Duodenal mucosa (tissue), 2 donors: ENCODE measurements around the gene LPCAT1.
"Not testable (repeated sequence)": the region's sequence is repeated elsewhere in the genome, so short reads cannot be mapped to it uniquely, and the experiment has no call there.

ENCODE experiments used
- H3K27ac ChIP-seq: one replicate; pipeline ENCODE4 v1.7.0; 2013; ENCODE audit warnings: low read depth, low read length
- H3K27me3 ChIP-seq, 2 donors: one replicate each; pipeline ENCODE4 v1.7.0; 2013; ENCODE audit warnings: low read length in 2 of 2, control low read depth in 1 of 2; ENCODE audit not compliant: insufficient read depth in 2 of 2, control insufficient read depth in 1 of 2
- H3K36me3 ChIP-seq, 2 donors: one replicate each; pipeline ENCODE4 v1.7.0; 2013; ENCODE audit warnings: low read length in 2 of 2, control low read depth in 1 of 2; ENCODE audit not compliant: insufficient read depth in 2 of 2, control insufficient read depth in 1 of 2
- H3K4me1 ChIP-seq, 2 donors: one replicate each; pipeline ENCODE4 v1.7.0; 2013; ENCODE audit warnings: low read length in 2 of 2, control low read depth in 1 of 2; ENCODE audit not compliant: insufficient read depth in 2 of 2, control insufficient read depth in 1 of 2
- H3K4me3 ChIP-seq, 2 donors: one replicate each; pipeline ENCODE4 v1.7.0; 2013; ENCODE audit warnings: low read length in 2 of 2, low read depth in 1 of 2
- H3K9ac ChIP-seq, 2 donors: one replicate each; pipeline ENCODE4 v1.7.0; 2013; ENCODE audit warnings: low read length in 2 of 2, low read depth in 1 of 2
- H3K9me3 ChIP-seq, 2 donors: one replicate each; pipeline ENCODE4 v1.7.0; 2013; ENCODE audit warnings: low read length in 2 of 2, control low read depth in 1 of 2; ENCODE audit not compliant: control insufficient read depth in 1 of 2

The LPCAT1 gene

GRCh38 chr5:1423901-1424603 is 99.7 kb downstream of the LPCAT1 start:
- H3K27ac ChIP-seq = no peak overlapping the region
- peaks cover 13 to 17% of the 10 kb centered on the region in 2 donors for H3K9me3 ChIP-seq
- no peaks in the 10 kb centered on the region for H3K36me3 ChIP-seq
- H3K9ac ChIP-seq = no peak overlapping the region
- no peaks in the 10 kb centered on the region for H3K27me3 ChIP-seq
- no peak overlapping the region for H3K4me3 ChIP-seq
- no peaks in the 10 kb centered on the region for H3K4me1 ChIP-seq

DNA sequence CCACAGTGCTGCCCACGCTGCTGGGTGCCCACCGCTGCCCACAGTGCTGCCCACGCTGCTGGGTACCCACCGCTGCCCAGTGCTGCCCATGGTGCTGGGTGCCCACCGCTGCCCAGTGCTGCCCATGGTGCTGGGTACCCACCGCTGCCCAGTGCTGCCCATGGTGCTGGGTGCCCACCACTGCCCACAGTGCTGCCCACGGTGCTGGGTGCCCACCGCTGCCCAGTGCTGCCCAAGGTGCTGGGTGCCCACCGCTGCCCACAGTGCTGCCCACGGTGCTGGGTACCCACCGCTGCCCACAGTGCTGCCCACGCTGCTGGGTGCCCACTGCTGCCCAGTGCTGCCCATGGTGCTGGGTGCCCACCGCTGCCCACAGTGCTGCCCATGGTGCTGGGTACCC is 101.2 kb downstream of the LPCAT1 start:
- not testable (repeated sequence) for H3K4me1 ChIP-seq, H3K9ac ChIP-seq, H3K36me3 ChIP-seq, H3K4me3 ChIP-seq, H3K27me3 ChIP-seq, H3K9me3 ChIP-seq, H3K27ac ChIP-seq

DNA sequence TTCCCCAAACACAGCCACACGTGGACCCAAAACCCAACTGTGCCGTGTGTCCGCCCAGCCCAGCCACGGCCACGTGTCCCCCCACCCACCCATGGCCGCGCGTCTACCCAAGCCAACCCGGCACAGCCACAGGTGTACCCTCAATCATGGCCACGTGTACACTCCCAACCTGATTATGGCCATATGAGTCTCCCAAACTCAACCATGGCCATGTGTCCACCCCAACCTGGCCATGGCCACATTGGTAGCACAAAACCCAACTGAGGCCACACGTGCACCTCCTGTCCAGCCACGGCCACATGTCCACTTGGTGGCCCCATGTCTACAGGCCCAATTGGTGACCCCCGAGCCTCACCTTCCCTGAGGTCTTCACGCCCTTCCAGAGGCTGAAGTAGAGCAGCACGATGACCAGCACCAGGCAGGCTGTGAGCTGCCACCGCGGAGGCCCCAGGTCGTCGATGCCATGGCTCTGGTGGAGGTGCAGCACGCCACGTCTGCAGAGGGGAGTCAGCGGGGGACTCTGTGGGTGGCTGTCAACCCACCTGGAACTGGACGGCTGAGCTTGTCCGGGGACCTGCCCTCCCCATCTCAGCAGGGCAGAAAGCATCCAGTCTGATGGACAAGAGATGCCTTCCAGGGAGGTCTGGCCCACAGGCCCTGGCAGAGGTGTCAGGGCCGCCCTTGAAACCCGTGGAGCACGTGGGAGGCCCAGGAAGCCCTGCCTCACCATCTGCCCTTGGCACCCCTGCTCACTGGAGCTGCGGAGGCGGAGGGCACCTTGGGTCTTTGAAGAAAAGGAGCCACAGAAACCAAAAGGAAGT is 102.0 kb downstream of the LPCAT1 start:
- no peaks in the 10 kb centered on the region for H3K36me3 ChIP-seq
- no peak overlapping the region for H3K27ac ChIP-seq
- H3K4me1 ChIP-seq = no peaks in the 10 kb centered on the region
- H3K4me3 ChIP-seq = no peak overlapping the region
- H3K9ac ChIP-seq = no peak overlapping the region
- peaks cover 2 to 3% of the 10 kb centered on the region in 2 donors for H3K9me3 ChIP-seq
- no peaks in the 10 kb centered on the region for H3K27me3 ChIP-seq

DNA sequence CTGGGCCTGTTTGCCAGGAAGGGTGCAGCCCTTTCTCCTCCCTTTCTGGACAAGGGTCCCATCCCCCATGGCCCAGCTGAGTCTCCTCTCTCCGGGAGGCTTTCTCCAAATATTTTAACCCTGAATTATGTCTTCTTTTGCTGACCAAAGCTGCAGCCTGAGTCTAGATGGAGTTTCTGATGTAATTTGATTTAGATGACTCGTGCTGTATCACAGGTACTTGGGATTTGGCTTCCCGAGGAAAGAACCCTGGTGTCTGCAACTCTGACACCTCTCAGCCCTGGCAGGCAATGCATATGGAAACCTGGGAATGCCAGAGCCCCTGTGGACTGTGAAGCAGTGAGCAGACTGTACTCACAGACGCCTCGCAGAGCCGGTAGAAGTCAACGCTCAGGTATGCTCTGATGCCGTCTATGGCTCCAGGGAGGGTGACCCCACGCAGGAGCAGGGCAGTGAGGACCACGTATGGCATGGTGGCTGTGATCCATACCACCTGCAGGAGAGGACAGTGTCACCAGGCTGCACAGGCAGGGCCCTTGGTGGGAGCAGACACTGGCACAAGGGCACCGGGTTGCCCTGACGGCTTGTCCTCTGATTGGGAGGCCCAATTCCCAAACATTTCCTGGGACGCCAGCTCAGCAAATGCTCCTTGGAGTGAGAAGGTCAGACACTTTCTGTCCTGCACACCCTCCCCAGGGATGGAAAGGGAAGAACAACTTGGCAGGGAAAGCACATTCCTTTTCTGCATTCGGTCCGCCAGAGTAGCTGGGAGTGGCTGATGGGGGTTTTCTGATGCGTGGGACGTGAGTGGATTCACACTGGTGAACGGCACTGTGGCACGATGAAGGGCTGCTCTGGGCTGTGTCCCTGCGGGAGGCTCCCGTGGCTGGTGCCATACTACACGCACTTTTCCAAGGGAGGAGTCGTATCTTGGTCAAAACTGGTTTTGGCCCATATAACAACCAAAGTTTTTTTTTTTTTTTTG is 103.3 kb downstream of the LPCAT1 start:
- Histone ChIP-seq H3K27ac (no peak overlapping the region), H3K9ac (no peak overlapping the region), H3K9me3 (no peaks in the 10 kb centered on the region)

DNA sequence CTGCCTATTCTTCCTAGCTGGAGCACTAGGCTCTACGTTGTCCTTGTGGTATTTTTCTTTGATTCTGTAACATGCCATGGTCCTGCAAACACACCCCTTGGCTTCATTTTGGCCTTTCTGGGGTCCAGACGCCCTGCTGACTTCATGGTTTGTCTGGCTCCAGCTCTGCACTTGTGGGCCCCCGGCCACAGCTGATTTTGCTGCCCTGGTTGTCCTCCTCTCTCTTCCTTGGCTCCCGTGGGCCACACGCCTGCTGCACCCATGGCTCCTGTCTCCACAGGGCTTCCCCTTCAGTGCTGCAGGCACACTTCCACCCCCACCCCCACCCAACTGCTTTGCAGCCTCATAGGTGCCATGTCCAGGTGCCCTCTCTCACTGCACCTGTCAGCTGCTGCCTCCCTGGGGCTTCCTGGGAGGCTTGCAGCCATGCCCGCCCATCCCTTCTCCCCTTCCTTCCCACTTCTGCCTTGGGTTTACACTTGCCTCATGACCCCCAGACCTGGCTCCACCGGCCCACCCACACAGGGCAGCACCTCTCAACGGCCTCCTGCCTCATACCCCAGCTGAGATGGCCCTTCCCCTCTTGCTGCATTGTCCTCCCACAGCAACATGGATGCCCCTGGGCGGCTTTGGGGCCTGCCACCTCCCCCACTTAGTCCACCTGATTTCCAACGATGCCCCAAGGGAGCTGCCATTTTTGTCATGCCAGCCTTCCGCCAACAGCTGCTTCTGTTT is 104.1 kb downstream of the LPCAT1 start:
- H3K4me1 ChIP-seq = no peaks in the 10 kb centered on the region
- no peaks in the 10 kb centered on the region for H3K9me3 ChIP-seq
- H3K4me3 ChIP-seq = no peak overlapping the region
- H3K36me3 ChIP-seq = no peaks in the 10 kb centered on the region
- no peak overlapping the region for H3K27ac ChIP-seq
- H3K9ac ChIP-seq = no peak overlapping the region
- no peaks in the 10 kb centered on the region for H3K27me3 ChIP-seq

More for the DNA sequence above, 103.3 kb downstream of the LPCAT1 start:
- H3K27me3 ChIP-seq = no peaks in the 10 kb centered on the region
- no peaks in the 10 kb centered on the region for H3K36me3 ChIP-seq
- H3K4me1 ChIP-seq = no peaks in the 10 kb centered on the region
- no peak overlapping the region for H3K4me3 ChIP-seq

DNA sequence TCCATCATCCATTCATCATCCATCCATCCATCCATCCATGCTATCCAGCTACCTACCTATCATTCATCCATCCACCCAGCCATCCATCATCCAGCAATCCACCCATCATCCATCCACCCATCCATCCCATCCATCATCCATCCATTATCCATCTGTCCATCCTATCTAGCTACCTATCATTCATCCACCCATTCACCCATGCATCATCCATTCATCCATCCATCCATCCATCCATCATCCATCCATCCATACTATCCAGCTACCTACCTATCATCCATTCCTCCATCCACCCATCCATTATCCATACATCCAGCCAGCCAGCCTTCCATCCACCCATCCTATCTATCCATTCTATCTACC is 104.9 kb downstream of the LPCAT1 start:
- no peaks in the 10 kb centered on the region for H3K27me3 ChIP-seq
- H3K4me1 ChIP-seq = no peaks in the 10 kb centered on the region
- no peak overlapping the region for H3K27ac ChIP-seq
- no peak overlapping the region for H3K9ac ChIP-seq
- no peaks in the 10 kb centered on the region for H3K9me3 ChIP-seq
- H3K4me3 ChIP-seq = no peak overlapping the region
- H3K36me3 ChIP-seq = no peaks in the 10 kb centered on the region

- Histone ChIP-seq H3K9me3 (no peaks in the 10 kb centered on the region), H3K27me3 (no peaks in the 10 kb centered on the region), H3K4me3 (no peak overlapping the region), H3K36me3 (no peaks in the 10 kb centered on the region), H3K27ac (no peak overlapping the region), H3K9ac (no peak overlapping the region), H3K4me1 (no peaks in the 10 kb centered on the region)
Observed at GRCh38 chr5:1418238-1418920, 105.4 kb downstream of the LPCAT1 start.

DNA sequence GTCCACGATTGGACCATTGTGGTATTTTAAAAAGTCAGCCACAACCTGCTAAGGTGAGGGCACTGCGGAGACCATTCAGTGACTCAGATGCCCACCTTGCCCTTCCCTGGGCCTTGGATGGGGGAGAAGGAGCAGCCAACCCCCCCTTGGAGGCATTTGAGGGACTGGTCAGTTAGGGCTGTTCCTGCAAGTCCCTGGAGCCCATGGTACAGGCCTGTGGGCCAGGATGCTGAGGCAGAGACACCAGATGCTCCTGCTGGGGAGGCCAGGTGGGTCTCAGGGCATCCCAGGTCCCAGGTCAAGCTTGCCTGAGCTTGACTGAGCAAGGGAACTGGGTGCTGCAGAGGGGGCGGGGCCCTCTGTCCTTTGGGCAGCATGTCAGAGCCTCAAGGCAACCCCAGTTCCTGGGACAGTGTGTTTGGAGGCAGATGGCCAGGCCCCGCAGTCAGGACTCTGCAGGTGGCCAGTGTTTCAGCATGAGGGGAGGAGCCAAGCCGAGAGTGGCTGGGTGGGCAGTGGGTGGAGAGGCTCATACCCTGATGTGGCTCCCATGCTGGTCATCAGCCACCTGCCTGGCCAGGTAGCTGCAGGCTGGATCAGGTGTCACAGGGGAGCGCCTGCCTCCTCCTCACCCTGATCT is 106.1 kb downstream of the LPCAT1 start:
- peaks cover 0 to 4% of the 10 kb centered on the region in 2 donors for H3K27me3 ChIP-seq
- no peak overlapping the region for H3K4me3 ChIP-seq
- no peaks in the 10 kb centered on the region for H3K4me1 ChIP-seq
- no peaks in the 10 kb centered on the region for H3K36me3 ChIP-seq
- H3K9ac ChIP-seq = no peak overlapping the region
- no peak overlapping the region for H3K27ac ChIP-seq
- no peaks in the 10 kb centered on the region for H3K9me3 ChIP-seq
